Mesenchymal stem cell (in vitro differentiated cells and primary cell): ENCODE data around the gene TRIM51. TPM values are rescaled to one million over a fixed set of nuclear protein-coding genes. Genes with fewer than 3 reads are reported as not detected.
"Not testable (repeated sequence)": the region's sequence is repeated elsewhere in the genome, so short reads cannot be mapped to it uniquely, and the experiment has no call there.

ENCODE experiments used
- DNase-seq: peaks from one replicate; pipeline ENCODE4 v3.0.0-alpha.2; 2013
- H2AFZ ChIP-seq: one replicate; pipeline ENCODE4 v1.6.1; 2013; ENCODE audit warnings: low read depth, mild to moderate bottlenecking, control low read depth, inconsistent platforms, low read length, moderate library complexity
- H2AK5ac ChIP-seq: 2 replicates; pipeline ENCODE4 v1.6.1; 2013; ENCODE audit warnings: low read length, moderate library complexity, mild to moderate bottlenecking, inconsistent platforms; ENCODE audit not compliant: severe bottlenecking
- H2BK120ac ChIP-seq: one replicate; pipeline ENCODE4 v1.6.1; 2013; ENCODE audit warnings: low read depth, mild to moderate bottlenecking, inconsistent platforms, low read length, moderate library complexity
- H2BK12ac ChIP-seq, 2 experiments: one replicate each; pipeline ENCODE4 v1.6.1; 2013; ENCODE audit warnings: inconsistent platforms in 2 of 2, low read length in 2 of 2, mild to moderate bottlenecking in 2 of 2, moderate library complexity in 2 of 2, control low read depth in 1 of 2
- H2BK15ac ChIP-seq: one replicate; pipeline ENCODE4 v1.6.1; 2013; ENCODE audit warnings: mild to moderate bottlenecking, low read depth, inconsistent platforms; ENCODE audit not compliant: poor library complexity, severe bottlenecking
- H2BK5ac ChIP-seq: 2 replicates; pipeline ENCODE4 v1.6.1; 2013; ENCODE audit warnings: low read depth, mild to moderate bottlenecking, low read length, control low read depth, inconsistent platforms; ENCODE audit not compliant: poor library complexity, severe bottlenecking
- H3K14ac ChIP-seq, 2 experiments: one replicate each; pipeline ENCODE4 v1.6.1; 2013; ENCODE audit warnings: inconsistent platforms in 2 of 2, low read length in 2 of 2, control low read depth in 1 of 2, mild to moderate bottlenecking in 1 of 2, moderate library complexity in 1 of 2
- H3K18ac ChIP-seq, 2 experiments: one replicate each; pipeline ENCODE4 v1.6.1; 2013; ENCODE audit warnings: inconsistent platforms in 2 of 2, low read length in 2 of 2, control low read depth in 1 of 2, low read depth in 1 of 2, mild to moderate bottlenecking in 1 of 2
- H3K23ac ChIP-seq, 2 experiments: one replicate each; pipeline ENCODE4 v1.6.1; 2013; ENCODE audit warnings: inconsistent platforms in 2 of 2, low read length in 2 of 2, mild to moderate bottlenecking in 2 of 2, moderate library complexity in 2 of 2, control low read depth in 1 of 2
- H3K27ac ChIP-seq: 2 replicates; pipeline ENCODE4 v1.5.1; 2013; ENCODE audit warnings: mild to moderate bottlenecking, moderate library complexity, low read length, control low read depth, inconsistent platforms; ENCODE audit not compliant: poor library complexity, severe bottlenecking
- H3K27me3 ChIP-seq, 2 experiments: 2 replicates each; pipeline versions ENCODE4 v1.6.1 to v1.7.0; 2013; ENCODE audit warnings: low read length in 2 of 2, mild to moderate bottlenecking in 2 of 2, moderate library complexity in 2 of 2, control low read depth in 1 of 2, inconsistent platforms in 1 of 2; ENCODE audit not compliant: control insufficient read depth in 1 of 2, insufficient read depth in 1 of 2
- H3K36me3 ChIP-seq, 2 experiments: 2 replicates each; pipeline versions ENCODE4 v1.6.1 to v1.7.0; 2013; ENCODE audit warnings: low read length in 2 of 2, control low read depth in 1 of 2, inconsistent platforms in 1 of 2, low read depth in 1 of 2, mild to moderate bottlenecking in 1 of 2; ENCODE audit not compliant: insufficient read depth in 2 of 2, control insufficient read depth in 1 of 2
- H3K4ac ChIP-seq, 2 experiments: one replicate each; pipeline ENCODE4 v1.6.1; 2013; ENCODE audit warnings: inconsistent platforms in 2 of 2, low read length in 2 of 2, mild to moderate bottlenecking in 2 of 2, moderate library complexity in 2 of 2, control low read depth in 1 of 2, low read depth in 1 of 2
- H3K4me1 ChIP-seq: 2 replicates; pipeline ENCODE4 v1.6.1; 2013; ENCODE audit warnings: low read depth, low read length, control low read depth; ENCODE audit not compliant: control insufficient read depth, insufficient read depth
- H3K4me2 ChIP-seq: 2 replicates; pipeline ENCODE4 v1.6.1; 2013; ENCODE audit warnings: low read length, mild to moderate bottlenecking, inconsistent platforms; ENCODE audit not compliant: poor library complexity, severe bottlenecking
- H3K4me3 ChIP-seq, 2 experiments: 2 replicates each; pipeline versions ENCODE4 v1.5.1 to v1.7.0; 2013; ENCODE audit warnings: low read length in 2 of 2, mild to moderate bottlenecking in 2 of 2, control low read depth in 1 of 2, low read depth in 1 of 2; ENCODE audit not compliant: insufficient read depth in 1 of 2
- H3K79me1 ChIP-seq: replicated peaks from 2 replicates; pipeline ENCODE4 v1.6.1; 2013; ENCODE audit warnings: mild to moderate bottlenecking, control low read depth, low read length, inconsistent platforms; ENCODE audit not compliant: poor library complexity, severe bottlenecking
- H3K9ac ChIP-seq: 2 replicates; pipeline ENCODE4 v1.7.0; 2013; ENCODE audit warnings: mild to moderate bottlenecking, low read length, moderate library complexity
- H3K9me3 ChIP-seq: 2 replicates; pipeline ENCODE4 v1.7.0; 2013; ENCODE audit warnings: mild to moderate bottlenecking, low read length; ENCODE audit not compliant: control insufficient read depth
- H4K8ac ChIP-seq: one replicate; pipeline ENCODE4 v1.6.1; 2013; ENCODE audit warnings: inconsistent platforms, mild to moderate bottlenecking, low read length, moderate library complexity
- H4K91ac ChIP-seq: one replicate; pipeline ENCODE4 v1.6.1; 2013; ENCODE audit warnings: mild to moderate bottlenecking, low read length, inconsistent platforms
- WGBS: methylation state at CpG from one replicate; pipeline ENCODE4 v1.1.7; 2013; ENCODE audit warnings: mixed read lengths; 5-methylcytosine and 5-hydroxymethylcytosine counted together
- polyA plus RNA-seq, 2 experiments: library from polyadenylated mRNA; stranded (reverse); fragments of 200-250 nt; gene quantifications; one replicate each; pipeline ENCODE4 v1.2.3, GENCODE V29; 2013

Gene TRIM51, protein sequence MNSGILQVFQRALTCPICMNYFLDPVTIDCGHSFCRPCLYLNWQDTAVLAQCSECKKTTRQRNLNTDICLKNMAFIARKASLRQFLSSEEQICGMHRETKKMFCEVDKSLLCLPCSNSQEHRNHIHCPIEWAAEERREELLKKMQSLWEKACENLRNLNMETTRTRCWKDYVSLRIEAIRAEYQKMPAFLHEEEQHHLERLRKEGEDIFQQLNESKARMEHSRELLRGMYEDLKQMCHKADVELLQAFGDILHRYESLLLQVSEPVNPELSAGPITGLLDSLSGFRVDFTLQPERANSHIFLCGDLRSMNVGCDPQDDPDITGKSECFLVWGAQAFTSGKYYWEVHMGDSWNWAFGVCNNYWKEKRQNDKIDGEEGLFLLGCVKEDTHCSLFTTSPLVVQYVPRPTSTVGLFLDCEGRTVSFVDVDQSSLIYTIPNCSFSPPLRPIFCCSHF
- not detected for polyA plus RNA-seq (2013, experiment 1 of 2)
- polyA plus RNA-seq (2013, experiment 2 of 2) = not detected

DNA sequence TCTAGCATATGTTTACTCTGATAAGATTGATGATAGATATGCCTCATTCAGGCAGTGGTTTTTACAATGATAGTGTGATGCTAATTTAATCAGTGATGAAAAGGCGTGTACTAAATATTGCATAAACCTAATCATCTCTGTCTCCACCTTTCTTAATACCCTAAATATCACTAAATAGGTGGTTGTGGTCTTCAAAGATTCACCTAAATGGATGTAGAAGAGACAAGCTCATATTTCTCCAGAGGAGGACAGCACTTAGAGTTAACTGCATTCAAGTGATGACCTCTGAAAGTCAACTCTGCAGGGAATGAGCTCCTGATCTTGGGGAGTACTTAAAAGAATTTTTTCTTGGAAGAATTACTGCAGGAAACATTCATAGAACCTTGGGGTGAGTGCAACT lies at the start of gene TRIM51:
TSS of gene TRIM51 (plus strand) at position 301 of the 400 bp plus-strand sequence. CDS start 2,132 bp downstream, outside the sequence.
- H3K14ac ChIP-seq, H2BK15ac ChIP-seq: not testable (repeated sequence)
- WGBS = no CpG with 5 or more reads among the region's 1 CpG

DNA sequence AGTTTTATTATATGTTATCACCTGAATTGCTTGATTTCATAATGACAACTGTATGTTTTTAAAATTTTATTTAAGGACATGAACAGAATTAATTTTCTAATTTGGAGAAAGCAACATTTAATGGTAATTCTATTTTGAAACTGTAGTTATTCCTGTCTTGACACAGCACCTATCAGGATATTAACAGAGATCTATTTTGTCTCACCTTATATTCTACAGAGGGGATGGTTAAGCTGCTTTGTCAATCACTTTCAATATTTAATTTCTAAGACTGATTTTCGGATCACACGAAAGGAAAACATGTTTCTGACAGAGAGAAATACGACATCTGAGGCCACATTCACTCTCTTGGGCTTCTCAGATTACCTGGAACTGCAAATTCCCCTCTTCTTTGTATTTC lies 44.6 kb upstream of the TRIM51 start, which contains the start of gene OR5D16:
TSS of gene OR5D16 (plus strand) at position 301 of the 400 bp plus-strand sequence. CDS start at position 301, 0 bp downstream.
- Histone ChIP-seq H3K18ac (no peak within 1 kb of the TSS), H2AFZ (no peak within 1 kb of the TSS), H3K79me1 (no peaks in the 10 kb centered on the region), H4K91ac (no peak within 1 kb of the TSS), H4K8ac (no peak within 1 kb of the TSS), H2BK5ac (no peak within 1 kb of the TSS), H3K36me3 (no peaks in the 10 kb centered on the region), H3K4ac (no peak within 1 kb of the TSS), H3K14ac (no peak within 1 kb of the TSS), H3K9me3 (peaks cover 20% of the 10 kb centered on the region), H3K23ac (no peak within 1 kb of the TSS), H3K27me3 (no peaks in the 10 kb centered on the region), H3K4me2 (no peak within 1 kb of the TSS), H2BK12ac (no peak within 1 kb of the TSS), H2BK15ac (no peak within 1 kb of the TSS), H2BK120ac (no peak within 1 kb of the TSS), H3K4me3 (no peak within 1 kb of the TSS), H3K4me1 (no peaks in the 10 kb centered on the region), H3K9ac (no peak within 1 kb of the TSS), H3K27ac (no peak within 1 kb of the TSS), H2AK5ac (no peak within 1 kb of the TSS)
- no peak for DNase-seq
- WGBS = 51% methylated on average over 2 of the region's 3 CpGs

More for the DNA sequence above, at the start of gene TRIM51:
- H3K18ac ChIP-seq, H3K27me3 ChIP-seq, H4K91ac ChIP-seq, H3K27ac ChIP-seq, H2BK12ac ChIP-seq, H2BK5ac ChIP-seq, H3K9me3 ChIP-seq, H3K9ac ChIP-seq, H3K23ac ChIP-seq, DNase-seq, H2AFZ ChIP-seq, H3K79me1 ChIP-seq, H3K4me3 ChIP-seq, H2AK5ac ChIP-seq, H4K8ac ChIP-seq, H2BK120ac ChIP-seq, H3K4me2 ChIP-seq, H3K4ac ChIP-seq, H3K4me1 ChIP-seq, H3K36me3 ChIP-seq: not testable (repeated sequence)

DNA sequence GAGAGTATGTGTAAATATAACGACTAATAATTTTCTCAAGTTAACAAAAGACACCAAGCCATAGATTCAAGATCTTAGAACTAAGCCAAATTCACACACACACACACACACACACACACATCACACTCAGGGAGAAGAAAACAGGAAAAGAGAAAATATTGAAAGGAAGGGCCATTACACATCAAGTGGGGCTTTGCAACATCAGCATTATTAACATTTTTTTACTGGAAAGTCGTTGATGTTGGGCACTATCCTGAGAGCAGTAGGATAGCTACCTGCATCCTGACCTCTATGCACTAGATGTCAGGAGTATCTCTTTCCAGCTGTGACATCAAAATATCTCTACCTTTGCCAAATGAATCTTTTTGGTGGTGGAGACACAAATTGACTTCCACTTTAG lies 35.6 kb upstream of the TRIM51 start:
- Histone ChIP-seq H3K4ac (no peak overlapping the region), H3K9me3 (no peaks in the 10 kb centered on the region), H2BK5ac (no peak overlapping the region), H3K36me3 (no peaks in the 10 kb centered on the region), H3K27ac (no peak overlapping the region), H4K8ac (no peak overlapping the region), H3K9ac (no peak overlapping the region), H3K27me3 (no peaks in the 10 kb centered on the region), H2AK5ac (no peak overlapping the region), H3K14ac (no peak overlapping the region), H3K18ac (no peak overlapping the region), H2BK120ac (no peak overlapping the region), H3K4me3 (no peak overlapping the region), H2BK15ac (no peak overlapping the region), H2BK12ac (no peak overlapping the region), H2AFZ (no peak overlapping the region), H3K4me2 (no peak overlapping the region), H4K91ac (no peak overlapping the region), H3K23ac (no peak overlapping the region), H3K79me1 (no peaks in the 10 kb centered on the region), H3K4me1 (no peaks in the 10 kb centered on the region)
- no peak for DNase-seq
- no CpG with 5 or more reads among the region's 2 CpGs for WGBS

DNA sequence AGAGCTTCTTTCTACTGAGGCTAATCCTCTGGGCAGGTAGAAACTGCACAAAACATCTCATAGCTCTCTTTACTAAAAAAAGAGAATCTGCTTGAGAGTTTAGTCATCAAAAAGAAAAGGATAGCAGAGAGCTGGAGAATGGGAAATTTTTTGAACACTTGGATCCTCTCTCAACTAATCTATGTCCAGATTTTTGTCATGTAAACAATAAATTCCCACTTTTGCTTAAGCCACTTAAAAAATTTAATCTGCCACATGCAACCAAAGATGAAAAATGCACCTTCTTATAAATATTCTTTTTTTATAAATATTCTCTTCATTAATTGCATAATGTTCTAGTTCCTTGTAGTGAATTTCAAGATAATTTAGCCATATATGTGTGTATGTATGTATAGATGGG lies 34.1 kb upstream of the TRIM51 start:
- Histone ChIP-seq H2BK120ac (no peak overlapping the region), H2AK5ac (no peak overlapping the region), H3K9ac (no peak overlapping the region), H3K14ac (no peak overlapping the region), H3K4me3 (no peak overlapping the region), H3K4me1 (no peaks in the 10 kb centered on the region), H3K4me2 (no peak overlapping the region), H3K9me3 (no peaks in the 10 kb centered on the region), H3K27me3 (no peaks in the 10 kb centered on the region), H3K27ac (no peak overlapping the region), H2BK15ac (no peak overlapping the region), H3K4ac (no peak overlapping the region), H3K79me1 (no peaks in the 10 kb centered on the region), H2BK12ac (no peak overlapping the region), H3K18ac (no peak overlapping the region), H3K36me3 (no peaks in the 10 kb centered on the region), H4K8ac (no peak overlapping the region), H2BK5ac (no peak overlapping the region), H2AFZ (no peak overlapping the region), H4K91ac (no peak overlapping the region), H3K23ac (no peak overlapping the region)
- DNase-seq = no peak
